NCI-H128 (cell line): ENCODE data around the gene ANKRD6.

Experiments used
- DNase-seq: peaks from one replicate; lab custom pipeline; 2025; ENCODE audit not compliant: unreplicated experiment; lab: John Stamatoyannopoulos, UW

Gene ANKRD6

GRCh38 chr6:89682991-89683390, 250.0 kb downstream of the ANKRD6 start:
- DNase-seq = no peak
